Fibroblast of villous mesenchyme (primary cell): ENCODE measurements around the gene DIABLO. TPM values are rescaled to one million over a fixed set of nuclear protein-coding genes. Genes with fewer than 3 reads are reported as not detected.
"Not testable (repeated sequence)": the region's sequence is repeated elsewhere in the genome, so short reads cannot be mapped to it uniquely, and the experiment has no call there.

Experiments used
- DNase-seq: peaks from one replicate; pipeline ENCODE4 v3.0.0-alpha.2; 2010; ENCODE audit warnings: low read depth
- H3K4me3 ChIP-seq: 2 replicates; pipeline ENCODE4 v1.5.1; 2011; ENCODE audit warnings: low read depth, mild to moderate bottlenecking, low read length
- CTCF ChIP-seq: IDR thresholded peaks from 2 replicates; pipeline ENCODE4 v1.5.1; 2012; ENCODE audit warnings: low read depth, mild to moderate bottlenecking, low read length; ENCODE audit not compliant: insufficient read depth
- total RNA-seq: library from RNA; depleted of rRNA; stranded (reverse); fragments of >200 nt; gene quantifications from 2 replicates; pipeline ENCODE4 v1.2.3, GENCODE V29; 2012

Gene DIABLO
- total RNA-seq, 1 donor = 74.3 TPM

- H3K4me3 ChIP-seq = peak overlapping the region; percentile 38
- TF ChIP-seq CTCF = no peak
- no peak for DNase-seq
These were observed 21.4 kb downstream of the DIABLO start for GRCh38 chr12:122204167-122205052.

- TF ChIP-seq CTCF = no peak
- DNase-seq = peak; percentile 37
- peak within 1 kb of the TSS; percentile 56 for H3K4me3 ChIP-seq
These were observed 22.3 kb downstream of the DIABLO start, which contains the start of gene B3GNT4 for GRCh38 chr12:122203301-122204166. B3GNT4 (plus strand) TSS chr12:122203709; CDS start chr12:122204619, 910 bp downstream.

- DNase-seq = not testable (repeated sequence)
- H3K4me3 ChIP-seq = peak overlapping the region; percentile 56
These were observed 23.0 kb downstream of the DIABLO start for GRCh38 chr12:122202811-122203210.

- no peak overlapping the region for H3K4me3 ChIP-seq
- DNase-seq = no peak
- no peak for TF ChIP-seq CTCF
These were observed 23.8 kb downstream of the DIABLO start for GRCh38 chr12:122202017-122202416.

- no peak for TF ChIP-seq CTCF
- H3K4me3 ChIP-seq = no peak overlapping the region
- DNase-seq = no peak
These were observed 24.5 kb downstream of the DIABLO start for GRCh38 chr12:122201381-122201780.

- no peak overlapping the region for H3K4me3 ChIP-seq
- no peak for DNase-seq
- no peak for TF ChIP-seq CTCF
These were observed 25.2 kb downstream of the DIABLO start for GRCh38 chr12:122200541-122201175.
